NCI-H2029 treated with DMSO at 0.1 percent for 48 hours (cell line): ENCODE data around the gene EPHX1.
"Not testable (repeated sequence)": the region's sequence is repeated elsewhere in the genome, so short reads cannot be mapped to it uniquely, and the experiment has no call there.

Source experiments
- DNase-seq: peaks from one replicate; lab custom pipeline; 2025; lab: John Stamatoyannopoulos, UW

Gene EPHX1

DNA sequence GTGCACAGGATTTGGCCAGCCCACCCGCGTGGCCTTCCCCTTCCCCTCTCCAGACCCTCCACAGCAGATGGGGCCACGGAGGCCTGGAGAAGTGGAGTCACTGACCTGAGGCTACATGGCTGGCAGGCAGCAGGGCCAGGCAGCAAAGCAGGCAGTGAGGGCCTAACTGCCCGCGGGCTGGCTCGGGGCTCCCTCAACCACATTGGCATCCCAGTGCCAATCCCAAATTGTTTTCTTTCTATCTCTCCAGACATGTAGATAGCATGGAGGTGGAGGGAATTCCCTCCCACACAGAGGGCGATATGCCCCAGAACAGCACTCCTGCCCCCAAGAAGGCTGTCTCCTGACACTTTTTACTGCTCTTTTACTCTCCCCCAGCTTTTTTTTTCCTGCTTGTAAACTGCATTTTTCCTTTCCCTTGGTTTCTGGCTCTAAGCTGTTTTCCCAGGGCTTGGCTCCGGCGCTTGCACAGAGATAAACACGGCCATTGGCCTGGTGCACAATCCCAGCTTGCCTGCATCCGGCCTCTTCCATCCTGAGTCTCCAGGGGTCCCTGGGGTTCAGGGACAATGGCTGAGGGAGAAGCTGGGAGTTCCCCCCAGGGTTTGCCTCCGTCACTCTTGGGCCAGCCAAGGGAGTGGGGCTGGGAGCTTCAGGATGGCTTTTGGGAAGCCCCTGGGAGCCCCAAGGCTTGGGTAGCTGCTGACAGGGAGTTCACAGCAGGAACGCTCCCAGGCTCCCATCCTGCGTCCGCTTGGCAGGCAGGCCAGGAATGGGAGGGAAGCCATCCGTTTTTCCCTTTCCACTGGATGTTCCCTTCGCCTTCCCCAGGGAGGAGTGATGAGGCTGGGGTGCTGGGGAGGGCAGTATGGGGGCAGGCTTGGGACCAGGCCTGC is 7.0 kb downstream of the EPHX1 start:
- no peak for DNase-seq

DNA sequence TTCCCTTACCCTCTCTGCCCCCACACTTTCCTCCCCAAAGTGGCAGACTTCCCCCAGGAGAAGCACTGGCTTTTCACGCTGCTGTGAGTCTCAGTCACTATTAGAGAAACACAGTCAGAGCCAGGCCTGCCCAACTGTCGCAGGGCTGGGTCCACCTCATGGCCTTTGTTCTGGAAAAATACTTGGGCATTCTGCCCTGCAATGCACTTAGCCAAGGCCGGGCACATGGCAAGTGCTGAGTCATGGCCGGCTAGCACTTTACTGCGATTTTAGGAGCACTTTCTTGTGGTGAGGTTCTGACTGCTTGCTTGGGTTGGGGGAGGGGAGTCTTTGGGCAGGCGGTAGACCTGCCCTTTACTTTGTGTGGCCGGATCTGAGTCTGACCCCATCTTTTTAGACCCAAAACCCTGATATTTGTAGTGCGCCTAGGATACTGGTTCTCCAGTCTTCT is 7.7 kb downstream of the EPHX1 start:
- DNase-seq = no peak

DNA sequence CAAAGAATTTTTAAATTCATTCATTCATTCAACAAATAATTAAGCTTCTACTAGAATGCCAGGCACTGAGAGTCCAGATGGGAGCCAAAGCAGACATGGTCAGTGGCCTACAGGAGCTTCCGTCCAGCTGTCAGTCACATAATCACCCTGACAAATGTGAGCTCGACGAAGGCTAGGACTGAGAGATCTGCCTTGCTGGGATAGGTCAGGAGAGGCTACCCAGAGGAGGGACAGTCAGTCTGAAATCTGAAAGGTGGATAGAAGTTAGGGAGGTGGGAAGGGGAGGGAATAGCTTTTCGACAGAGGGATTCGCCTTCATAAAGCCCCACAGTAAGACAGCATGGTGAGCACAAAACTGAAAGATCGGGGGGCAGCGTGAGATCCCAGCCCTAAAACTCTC is 8.3 kb downstream of the EPHX1 start:
- DNase-seq = no peak

DNA sequence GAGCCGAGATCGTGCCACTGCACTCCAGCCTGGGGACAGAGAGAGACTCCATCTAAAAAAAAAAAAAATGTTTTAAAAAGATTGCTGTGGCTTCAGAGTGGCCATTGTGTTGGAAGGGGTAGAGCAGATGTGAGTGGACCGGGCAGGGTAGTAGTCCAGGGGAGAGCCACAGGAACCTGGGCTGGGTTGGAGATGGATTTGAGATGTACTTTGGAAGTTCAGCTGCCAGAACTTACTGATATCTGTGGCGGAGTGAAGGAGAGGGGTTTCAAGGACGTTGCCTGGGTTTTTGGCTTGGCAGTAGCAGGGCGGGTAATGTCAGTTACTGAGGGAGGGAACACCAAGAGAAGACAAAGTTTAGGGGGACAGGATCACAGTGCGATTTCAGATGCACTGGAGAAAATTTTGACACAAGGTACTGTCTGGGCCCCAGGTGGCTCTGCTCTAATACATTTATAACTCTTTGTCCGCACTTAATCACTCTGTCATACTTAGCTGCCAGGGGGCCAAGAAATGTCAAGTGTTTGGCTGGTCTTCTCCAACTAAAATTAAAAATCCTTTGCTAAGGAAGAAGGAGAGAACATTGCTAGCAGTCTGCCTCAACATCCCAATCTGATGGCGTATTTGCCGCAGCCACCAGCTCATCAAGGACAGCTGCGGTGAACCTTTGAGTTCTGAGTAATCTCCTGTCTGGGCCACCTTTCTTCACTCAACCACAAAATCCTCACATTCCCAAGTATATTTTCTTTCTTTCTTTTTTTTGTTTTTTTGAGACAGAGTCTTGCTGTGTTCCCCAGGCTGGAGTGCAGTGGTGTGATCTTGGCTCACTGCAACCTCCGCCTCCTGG is 9.6 kb downstream of the EPHX1 start:
- no peak for DNase-seq

DNA sequence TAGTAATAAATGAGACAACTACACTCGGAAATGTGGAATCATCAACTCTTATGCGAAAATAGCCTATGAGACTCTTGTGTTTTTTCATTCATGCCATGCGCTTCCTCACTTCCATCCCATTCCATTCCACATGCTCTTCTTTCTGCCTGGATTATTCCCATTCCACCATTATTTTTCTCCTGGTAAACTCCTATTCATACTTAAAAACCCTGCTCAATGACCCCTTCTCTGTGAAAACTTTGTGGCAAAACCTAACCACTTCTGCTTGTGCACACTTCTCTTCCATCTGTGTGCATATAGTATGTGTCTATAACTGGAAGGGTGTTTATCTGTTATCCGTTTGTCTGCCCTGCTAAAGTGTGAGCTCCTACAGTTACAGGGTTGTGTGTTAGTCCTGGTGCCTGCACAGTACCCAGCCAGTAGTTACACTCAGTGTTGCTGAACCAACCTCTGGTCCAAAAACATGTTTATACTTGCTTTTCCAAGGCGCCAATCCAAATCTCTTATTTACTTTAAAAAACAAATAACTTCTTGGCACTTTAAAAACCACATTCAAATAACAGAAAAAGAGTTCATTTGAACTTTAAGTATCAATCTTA is 10.7 kb downstream of the EPHX1 start:
- peak; percentile 26 for DNase-seq

DNA sequence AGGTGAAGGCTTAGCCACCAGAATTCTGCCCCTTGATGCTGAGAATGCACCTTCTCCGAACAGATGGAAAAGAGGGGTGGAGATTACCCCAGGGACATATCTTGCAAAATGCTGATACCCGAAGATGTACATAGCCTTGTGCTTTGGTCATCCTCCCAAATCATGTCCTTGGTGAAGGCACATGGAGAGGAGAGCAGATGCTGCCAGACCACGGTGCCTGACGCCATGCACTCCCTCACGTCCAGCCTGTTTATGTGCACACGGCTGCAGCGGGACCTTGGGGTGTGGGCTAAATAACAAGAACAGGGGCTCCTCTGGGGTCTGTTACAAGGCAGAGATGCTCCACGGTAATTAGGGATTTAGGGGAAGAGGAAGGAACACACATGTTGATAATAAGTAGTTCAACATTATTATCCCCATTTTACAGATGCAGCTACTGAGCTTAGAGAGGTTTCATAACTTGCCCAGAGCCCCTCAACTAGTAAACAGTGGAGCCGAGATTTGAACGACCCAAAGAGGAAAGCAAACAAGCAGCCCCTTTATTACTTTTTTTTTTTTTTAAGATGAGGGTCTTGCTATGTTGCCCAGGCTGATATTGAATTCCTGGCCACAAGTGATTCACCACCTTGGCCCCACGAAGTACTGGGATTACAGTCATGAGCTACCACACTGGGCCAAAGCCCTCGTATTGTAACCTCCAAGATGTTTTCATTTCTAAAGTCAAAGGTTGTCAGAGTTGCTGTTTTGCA is 12.9 kb downstream of the EPHX1 start:
- no peak for DNase-seq

DNA sequence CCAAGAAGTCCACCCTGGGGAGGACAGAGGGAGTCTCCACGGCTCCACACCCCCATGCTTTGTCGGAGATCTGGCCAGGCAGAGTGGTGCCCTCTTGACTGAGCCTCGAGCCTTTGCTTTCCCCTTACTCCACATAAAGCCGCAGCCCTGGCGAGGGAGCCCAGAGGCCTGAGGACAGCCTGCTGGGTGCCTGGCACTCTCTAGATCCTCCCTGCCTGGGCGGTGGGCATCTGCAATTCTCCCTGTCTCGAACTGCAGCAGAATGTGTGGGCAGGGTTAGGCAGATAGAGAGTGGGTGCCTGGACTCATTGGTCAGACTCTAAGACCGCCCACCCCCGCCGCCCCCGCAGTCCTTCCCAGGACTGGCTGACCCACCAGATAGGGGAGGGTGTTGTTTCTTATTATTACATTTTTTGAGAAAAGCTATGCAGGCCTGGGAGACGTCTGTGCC is 13.9 kb downstream of the EPHX1 start:
- no peak for DNase-seq

DNA sequence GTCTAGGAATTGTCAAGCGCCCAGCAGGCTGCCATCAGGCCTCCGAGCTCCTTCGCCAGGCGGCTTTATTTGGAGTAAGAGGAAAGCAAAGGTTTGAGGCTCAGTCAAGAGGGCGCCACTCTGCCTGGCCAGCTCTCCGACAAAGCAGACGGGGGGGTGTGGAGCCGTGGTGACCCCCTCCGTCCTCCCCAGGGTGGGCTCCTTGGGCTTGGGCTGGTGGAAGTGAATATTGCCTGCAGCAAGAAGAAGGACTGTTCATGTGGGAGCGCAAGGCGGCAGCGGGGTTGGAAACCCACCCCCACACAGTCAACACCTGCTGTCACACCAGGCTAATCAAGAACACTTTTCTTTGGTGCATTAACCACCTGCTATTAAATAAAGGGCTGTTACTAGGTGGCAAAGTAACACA is 14.6 kb downstream of the EPHX1 start:
- peak; percentile 45 for DNase-seq

DNA sequence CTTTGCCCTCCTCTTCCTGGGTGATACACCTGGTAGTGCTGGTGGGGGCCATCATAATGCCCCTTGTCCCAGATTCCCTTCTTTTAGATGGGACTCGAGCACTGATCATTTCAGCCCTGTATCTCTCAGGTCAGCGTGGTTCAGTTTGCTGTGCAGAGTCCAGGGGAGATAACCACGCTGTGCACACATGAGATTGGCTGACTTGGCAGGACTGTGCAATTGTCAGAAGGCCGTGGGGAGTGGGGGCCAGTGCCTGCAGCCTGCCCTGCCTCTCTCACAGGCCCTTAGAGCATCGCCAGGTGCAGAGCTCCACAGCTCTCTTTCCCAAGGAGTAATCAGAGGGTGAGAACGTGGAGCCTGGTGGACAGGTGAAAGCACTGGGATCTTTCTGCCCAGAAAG is 15.2 kb downstream of the EPHX1 start:
- no peak for DNase-seq

DNA sequence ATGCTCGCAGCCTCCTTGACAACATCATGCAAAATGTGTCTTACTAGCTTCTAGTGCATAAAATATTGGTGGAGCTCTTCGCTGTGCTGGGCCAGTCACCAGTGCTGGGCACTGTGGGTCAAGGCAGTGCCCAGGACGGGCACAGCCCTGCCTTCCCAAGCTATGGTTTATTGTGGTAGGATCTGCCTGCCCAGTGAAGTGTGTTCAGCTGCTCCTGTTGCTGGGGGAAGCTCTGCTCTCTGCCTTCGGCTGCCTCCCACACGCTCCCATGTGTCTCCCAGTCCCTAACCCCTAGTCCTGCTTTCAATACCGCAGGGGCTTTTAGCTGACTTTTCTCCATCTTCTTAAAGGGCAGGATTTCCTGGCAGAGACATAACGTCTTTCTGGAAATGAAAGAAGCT is 15.7 kb downstream of the EPHX1 start:
- DNase-seq = no peak

DNA sequence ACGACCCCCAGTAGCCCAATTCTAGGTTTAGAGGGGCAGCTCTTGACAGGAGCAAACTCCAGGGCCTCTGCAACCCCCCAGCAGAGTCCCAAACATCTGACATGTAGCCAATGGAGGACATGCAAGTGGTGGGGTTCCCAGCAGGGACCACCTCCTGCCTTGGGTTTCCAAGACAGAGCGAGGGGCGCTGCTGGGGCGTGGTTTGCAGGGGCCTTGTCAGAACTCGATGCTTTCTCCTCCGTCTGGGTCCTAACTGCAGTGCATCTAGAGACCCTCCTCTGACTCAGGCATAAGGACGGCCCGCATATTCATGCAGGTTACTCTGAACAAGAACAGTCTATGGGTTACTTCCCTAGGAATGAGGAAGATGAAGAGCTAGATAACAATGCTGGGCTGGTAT is 17.2 kb downstream of the EPHX1 start:
- no peak for DNase-seq

DNA sequence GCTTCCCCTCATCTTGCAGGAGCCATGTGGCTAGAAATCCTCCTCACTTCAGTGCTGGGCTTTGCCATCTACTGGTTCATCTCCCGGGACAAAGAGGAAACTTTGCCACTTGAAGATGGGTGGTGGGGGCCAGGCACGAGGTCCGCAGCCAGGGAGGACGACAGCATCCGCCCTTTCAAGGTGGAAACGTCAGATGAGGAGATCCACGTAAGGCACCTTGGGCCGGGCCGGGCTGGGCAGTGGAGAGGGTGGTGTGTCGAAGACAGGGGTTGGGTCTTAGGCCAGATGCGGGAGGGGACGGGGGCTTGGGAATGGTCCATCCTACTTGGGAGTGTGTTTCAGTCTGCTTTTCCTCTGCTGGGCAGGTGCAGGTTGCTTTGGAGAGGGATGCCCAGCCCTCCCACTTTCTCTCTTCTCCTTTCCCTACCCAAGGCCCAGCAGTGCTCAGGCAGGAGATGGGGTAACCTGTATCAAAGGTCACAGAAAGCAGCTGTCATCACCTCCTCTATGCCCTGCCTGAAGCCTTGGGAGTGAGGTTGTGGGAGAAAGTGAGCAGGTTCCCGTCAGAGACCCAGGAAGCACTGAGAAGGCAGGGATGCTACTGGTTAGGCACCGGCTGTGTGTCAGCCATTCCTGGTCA is 18.9 kb downstream of the EPHX1 start:
- DNase-seq = no peak

DNA sequence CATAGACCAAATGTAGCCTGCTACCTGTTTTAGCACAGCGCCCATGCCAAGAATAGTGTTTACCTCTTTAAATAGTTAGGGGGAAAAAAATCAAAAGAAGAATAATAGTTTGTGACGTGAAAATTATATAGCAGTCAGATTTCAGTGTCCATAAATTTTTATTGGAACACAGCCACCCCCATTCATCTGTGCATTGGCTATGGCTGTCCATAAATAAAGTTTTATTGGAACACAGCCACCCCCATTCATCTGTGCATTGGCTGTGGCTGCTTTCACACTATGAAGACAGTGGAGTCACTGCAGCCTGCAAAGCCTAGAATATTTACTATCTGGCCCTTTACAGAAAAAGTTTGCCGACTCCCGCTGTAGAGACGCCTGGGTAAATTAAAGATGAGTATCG is 20.9 kb downstream of the EPHX1 start:
- DNase-seq = no peak

DNA sequence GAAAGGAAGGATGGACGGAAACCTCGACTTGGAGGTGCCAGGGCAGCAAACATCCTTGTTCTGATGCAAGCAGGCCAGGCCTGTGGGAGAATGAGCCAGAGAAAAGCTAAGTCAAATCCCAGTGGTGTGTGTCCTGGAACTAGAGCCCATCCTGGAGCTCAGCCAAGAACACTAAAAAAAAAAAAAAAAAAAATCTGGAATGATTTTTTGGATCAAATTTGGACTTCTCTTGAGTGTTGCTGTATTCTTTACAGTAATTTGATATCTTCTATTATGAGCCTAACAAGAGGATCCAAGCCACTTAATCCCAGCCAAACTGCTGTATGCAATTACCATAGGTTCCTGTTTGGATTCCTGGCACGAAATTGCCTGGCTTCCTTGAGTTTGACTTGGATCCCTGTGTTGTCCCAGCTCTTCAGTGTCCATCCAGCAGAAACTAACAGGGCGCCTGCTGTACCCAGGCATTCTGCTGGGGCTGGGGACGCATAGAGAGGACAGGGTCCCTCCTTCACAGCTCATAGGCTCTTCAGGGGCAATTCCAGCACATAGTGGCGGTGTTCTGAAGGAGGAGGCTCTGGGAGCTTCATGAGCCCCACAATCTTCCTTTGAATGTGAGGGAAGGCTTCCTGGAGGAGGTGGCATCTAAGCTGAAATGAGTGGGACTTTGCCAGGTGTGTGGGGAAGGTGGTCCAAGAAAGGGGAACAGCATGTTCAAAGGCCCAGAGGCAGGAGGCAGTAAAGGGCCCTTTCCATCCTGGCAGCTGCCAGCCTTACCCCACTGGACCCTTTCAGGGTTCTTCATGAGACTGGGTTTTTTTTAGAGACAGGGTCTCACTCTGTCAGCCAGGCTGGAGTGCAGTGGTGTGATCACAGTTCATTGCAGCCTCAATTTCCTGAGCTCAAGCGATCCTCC is 24.7 kb downstream of the EPHX1 start:
- peak; percentile 70 for DNase-seq

DNA sequence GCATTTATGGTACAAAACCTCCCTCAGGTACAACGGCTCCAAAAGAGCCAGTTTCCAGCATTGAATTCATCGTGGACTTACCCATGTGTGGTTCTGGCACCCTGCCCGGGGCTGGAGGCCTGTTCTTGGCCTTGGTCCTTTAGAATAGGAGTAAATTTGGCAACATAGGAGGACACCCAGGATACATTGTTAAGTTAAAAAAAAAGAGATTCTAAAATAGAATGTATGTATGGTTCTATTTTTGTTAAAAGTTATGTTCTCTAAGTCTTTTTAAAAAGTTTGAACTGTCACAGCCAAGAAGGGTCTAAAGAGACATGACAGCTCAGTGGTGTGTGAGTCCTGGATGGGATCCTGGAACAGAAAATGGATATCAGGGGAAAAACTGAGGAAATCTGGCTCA is 25.9 kb downstream of the EPHX1 start:
- no peak for DNase-seq

DNA sequence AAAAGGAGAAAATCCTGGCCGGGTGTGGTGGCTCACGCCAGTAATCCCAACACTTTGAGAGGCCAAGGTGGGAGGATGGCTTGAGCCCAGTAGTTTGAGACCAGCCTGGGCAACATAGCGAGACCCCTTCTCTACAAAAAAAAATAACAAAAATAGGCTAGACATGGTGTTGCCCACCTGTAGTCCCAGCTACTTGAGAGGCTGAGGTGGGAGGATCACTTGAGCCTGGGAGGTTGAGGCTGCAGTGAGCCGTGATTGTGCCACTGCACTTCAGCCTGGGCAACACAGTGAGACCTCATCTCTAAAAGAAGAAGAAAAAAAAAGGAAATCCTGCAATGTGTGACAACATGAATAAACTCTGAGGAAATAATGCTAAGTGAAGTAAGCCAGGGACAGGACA is 26.4 kb downstream of the EPHX1 start:
- not testable (repeated sequence) for DNase-seq

DNA sequence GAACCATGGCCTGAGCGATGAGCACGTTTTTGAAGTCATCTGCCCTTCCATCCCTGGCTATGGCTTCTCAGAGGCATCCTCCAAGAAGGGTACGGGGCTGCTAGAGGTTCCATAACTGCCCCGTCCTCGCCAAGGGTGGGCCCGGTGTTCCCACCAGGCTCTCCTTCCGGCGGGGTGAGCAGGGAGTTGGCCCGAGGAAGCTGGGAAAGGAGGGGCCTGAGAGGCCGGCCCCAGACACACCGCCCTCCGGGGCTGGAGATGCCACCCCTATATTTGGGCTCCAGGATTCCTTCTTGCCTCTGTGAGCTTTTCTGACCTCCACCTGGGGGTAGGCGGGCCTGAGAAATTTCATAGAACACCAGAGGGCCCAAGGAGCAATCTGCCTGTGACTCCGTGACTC is 28.9 kb downstream of the EPHX1 start:
- no peak for DNase-seq

DNA sequence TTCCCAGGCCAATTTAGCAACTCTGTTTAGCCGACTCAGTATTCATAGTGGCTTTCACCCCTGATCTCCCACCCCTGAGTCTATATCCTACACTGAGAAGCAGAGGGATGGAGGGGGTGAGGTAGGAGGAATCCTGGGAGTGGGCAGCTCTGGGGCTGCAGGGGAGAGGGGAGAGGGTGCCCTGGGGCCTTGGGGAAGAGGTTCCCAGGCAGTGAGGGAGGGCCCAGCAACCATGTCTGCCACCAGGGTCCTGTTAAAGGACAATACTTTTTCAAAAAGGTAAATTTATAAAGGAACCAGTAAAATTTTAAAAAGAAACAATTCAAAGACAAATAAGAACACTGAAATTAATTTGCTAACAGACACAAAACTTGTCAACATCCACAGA is 30.3 kb downstream of the EPHX1 start:
- DNase-seq = no peak

DNA sequence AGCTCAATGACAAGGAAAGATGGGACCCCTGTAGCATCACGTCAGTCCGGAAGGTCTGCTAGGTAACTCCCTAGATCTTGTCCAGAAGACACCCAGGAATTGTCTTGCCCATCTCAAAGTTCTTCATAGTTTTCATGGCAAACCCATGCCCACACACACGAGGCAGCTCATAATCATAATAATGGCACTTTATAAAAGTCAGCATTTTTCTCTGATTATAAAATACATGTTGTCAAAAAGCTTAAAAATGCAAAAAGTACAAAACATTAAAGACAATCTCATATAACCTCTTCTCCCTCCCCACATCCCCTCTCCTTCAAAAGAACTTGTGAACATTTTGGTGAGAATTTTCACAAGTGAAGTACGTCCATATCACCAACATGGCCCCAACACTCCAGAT is 30.8 kb downstream of the EPHX1 start:
- no peak for DNase-seq

DNA sequence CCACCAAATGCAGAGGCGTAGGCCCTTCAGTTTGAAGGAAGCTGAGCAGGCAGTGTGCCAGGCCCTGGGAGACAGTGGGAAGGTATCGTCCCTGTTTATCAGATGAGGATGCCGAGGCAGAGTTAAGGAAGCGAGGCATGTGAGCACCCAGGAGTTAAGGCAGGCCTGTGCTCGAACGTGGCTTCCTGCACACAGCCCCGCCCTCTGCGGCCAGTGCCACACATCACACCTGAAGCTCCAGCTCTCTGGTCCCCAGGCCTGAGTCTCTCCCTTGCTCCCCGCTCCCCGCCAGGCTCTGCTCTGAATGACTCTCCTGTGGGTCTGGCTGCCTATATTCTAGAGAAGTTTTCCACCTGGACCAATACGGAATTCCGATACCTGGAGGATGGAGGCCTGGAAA is 32.1 kb downstream of the EPHX1 start:
- no peak for DNase-seq
